LNCAP (cell line): ENCODE data around the gene SERPINE1.

Experiments used
- CTCF ChIP-seq: fragments of 450-650 bp; IDR thresholded peaks from 2 replicates; pipeline ENCODE4 v1.5.1; 2017; ENCODE audit warnings: mild to moderate bottlenecking

The SERPINE1 gene

GRCh38 chr7:101108330-101108857 is 18.5 kb upstream of the SERPINE1 start:
- TF ChIP-seq CTCF = no peak

- TF ChIP-seq CTCF = no peak
Observed at GRCh38 chr7:101108961-101109360, 17.9 kb upstream of the SERPINE1 start.

GRCh38 chr7:101109368-101109767 is 17.5 kb upstream of the SERPINE1 start:
- TF ChIP-seq CTCF = no peak

GRCh38 chr7:101111261-101111660 is 15.6 kb upstream of the SERPINE1 start:
- TF ChIP-seq CTCF = no peak

- TF ChIP-seq CTCF = no peak
Observed at GRCh38 chr7:101112233-101112632, 14.7 kb upstream of the SERPINE1 start.

- no peak for TF ChIP-seq CTCF
Observed at GRCh38 chr7:101113836-101114235, 13.1 kb upstream of the SERPINE1 start.

- no peak for TF ChIP-seq CTCF
Observed at GRCh38 chr7:101114492-101114891, 12.4 kb upstream of the SERPINE1 start.

- no peak for TF ChIP-seq CTCF
Observed at GRCh38 chr7:101115215-101115614, 11.7 kb upstream of the SERPINE1 start.
